NCI-H2081 treated with DMSO at 0.1 percent for 48 hours (cell line): ENCODE results near the gene PROX1.
A peak's percentile ranks its signal among the peaks of the same experiment; 100 is the strongest.

ENCODE experiments used
- DNase-seq: peaks from one replicate; lab custom pipeline; 2025; lab: John Stamatoyannopoulos, UW

Gene PROX1

DNA sequence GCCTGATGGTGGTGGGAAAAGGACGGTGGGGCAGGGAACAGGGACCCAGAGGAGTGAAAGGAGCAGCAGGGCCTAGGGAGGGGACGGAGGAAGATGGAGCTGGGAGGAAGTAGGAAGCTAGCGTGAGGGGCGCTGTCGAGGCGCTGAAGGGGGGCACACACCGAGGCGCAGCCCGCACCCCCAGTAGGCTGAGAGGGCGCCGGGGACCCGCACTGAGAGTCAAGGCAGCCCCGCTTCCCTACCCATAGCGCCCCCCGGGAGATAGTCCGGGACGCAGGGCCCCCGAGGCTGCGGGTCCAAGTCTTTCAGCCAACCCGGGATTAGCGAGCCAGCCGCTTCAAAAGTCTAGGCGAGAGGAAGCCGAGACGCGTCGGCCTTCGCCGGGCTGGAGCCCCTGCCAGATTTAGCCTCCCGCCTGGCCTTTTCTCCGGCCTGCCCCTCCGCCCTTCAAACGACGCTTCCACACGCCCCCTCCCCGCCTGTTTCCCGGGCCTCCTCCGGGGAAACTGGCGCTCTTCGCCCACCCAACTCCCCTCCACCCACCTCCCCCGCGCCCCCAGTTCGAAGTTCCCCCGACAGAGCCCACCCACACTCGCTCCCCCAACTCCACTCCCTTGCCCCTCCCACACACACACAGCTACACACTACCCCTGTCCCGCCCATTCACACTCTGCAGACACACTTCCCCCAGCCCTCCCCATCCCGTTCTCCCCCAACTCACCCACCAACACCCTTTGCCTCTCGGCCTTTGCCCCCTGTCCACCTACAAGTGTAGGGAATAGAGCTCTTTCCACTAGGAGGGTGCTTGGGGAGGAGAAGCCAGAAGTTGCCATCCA is 7.8 kb upstream of the PROX1 start:
- no peak for DNase-seq

- DNase-seq, result no peak
Observed at GRCh38 chr1:213980906-213981305, 6.9 kb upstream of the PROX1 start.

GRCh38 chr1:213982289-213982671 is 5.5 kb upstream of the PROX1 start:
- DNase-seq, result no peak

DNA sequence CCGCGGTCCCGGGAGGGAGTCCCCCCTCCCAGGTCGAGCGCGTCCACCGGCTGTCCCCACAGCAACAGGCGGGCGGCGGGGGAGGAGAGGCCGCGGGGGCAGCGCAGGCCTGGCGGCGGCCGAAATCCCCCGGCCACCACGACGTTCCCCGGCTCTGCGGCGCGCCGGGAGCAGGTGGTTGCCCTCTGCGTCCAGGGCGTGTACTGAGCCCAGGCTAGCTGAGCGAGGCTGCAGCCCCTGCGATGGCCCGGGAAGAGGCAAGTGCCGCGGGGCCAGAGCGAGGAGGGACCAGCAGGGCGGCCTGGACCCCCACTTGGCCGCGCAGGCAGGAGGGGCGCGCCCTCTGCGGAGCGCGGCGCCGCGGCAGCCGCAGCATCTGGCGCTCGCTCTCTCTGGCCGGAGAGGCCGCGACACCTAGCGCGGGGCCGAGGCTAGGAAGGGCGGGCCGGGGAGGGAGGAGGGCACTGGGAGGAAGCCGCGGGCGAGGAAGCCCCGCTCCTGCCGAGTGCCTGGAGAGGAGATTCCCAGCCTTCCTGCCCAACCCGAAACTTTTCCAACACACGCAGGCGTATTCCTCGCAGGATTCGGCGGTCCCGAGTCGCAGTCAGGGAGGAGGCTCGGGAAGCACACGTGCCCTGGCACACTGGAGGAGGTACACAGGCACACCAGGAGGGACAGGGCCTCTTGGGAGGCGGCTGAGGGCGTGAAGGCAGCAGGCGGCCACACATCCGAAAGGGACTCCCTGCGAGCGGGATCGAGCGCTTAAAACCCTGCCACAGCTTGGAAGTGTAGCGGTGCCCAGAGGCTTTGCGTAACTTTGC is 4.9 kb upstream of the PROX1 start:
- DNase-seq, result peak; percentile 49

GRCh38 chr1:213983493-213984386 is 4.0 kb upstream of the PROX1 start:
- DNase-seq, result no peak

GRCh38 chr1:213984387-213985208 is 3.2 kb upstream of the PROX1 start:
- no peak for DNase-seq

DNA sequence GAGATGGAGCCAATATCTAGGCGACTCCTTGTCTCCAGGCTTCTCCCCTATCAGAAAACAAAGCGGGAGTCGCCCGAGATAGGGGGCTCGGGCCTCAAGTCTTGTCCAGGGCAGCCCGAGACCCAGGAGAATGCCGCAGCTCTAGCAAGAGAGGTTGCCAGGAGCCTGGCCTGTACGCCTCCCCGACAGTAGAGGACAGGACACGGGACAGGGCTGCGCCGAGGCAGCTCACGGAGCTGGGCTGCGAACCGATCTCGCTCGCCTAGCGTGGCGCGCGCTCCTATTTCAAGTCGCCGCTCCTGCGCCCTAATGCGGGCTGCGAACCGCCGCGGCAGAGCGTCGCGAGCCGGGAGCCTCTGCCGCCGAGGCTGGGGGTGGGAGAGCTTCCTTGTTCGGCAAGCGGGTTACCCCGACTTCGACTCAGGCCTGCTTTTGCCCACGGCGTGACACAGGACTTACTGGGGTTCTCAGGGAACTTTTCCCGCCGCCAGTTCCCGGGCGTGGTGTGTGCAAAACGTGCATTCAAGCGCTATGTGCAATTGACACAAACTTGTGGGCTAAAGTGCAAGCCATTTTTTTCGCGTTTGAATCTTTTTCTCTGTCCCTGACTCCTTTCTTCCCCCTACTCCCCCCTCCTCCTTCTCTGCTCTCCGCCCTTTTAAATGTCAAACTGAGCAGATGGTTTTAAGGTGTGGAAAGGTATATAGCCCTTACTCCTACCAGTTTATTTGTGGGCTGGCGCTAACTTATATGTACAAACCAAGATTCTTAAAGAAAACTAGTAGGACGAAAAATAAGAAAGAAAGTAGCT is 2.4 kb upstream of the PROX1 start:
- no peak for DNase-seq

- DNase-seq, result no peak
Observed at GRCh38 chr1:213986020-213986924, 1.5 kb upstream of the PROX1 start.

GRCh38 chr1:213986925-213987250 is 885 bp upstream of the PROX1 start:
- no peak for DNase-seq

DNA sequence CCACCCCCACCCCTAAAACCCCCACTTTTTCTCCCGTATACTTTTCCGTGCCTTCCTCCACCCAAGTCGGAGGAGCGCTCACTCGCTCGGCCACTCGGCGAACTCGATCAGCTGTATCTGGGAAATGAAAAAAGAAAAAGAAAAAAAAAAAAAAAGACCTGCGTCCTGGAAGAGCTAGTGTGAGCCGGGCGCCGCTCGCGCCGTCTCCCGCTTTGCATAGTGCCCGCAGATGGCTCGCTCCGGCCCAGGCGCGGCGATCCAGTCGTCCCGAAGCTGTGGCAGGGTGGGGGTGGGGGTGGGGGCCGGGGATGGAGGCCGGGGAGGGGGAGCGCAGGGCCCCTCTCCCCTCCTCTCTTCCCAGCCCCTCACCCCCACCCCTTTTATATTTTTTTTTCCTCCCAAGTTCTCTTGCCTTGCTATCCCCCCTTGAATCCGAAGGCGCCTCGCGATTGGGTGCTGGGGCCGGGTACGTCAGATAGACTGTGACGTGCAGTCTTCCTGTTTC is 299 bp upstream of the PROX1 start:
- peak; percentile 67 for DNase-seq

GRCh38 chr1:213988507-213989001 is 781 bp downstream of the PROX1 start:
- DNase-seq, result peak; percentile 34

DNA sequence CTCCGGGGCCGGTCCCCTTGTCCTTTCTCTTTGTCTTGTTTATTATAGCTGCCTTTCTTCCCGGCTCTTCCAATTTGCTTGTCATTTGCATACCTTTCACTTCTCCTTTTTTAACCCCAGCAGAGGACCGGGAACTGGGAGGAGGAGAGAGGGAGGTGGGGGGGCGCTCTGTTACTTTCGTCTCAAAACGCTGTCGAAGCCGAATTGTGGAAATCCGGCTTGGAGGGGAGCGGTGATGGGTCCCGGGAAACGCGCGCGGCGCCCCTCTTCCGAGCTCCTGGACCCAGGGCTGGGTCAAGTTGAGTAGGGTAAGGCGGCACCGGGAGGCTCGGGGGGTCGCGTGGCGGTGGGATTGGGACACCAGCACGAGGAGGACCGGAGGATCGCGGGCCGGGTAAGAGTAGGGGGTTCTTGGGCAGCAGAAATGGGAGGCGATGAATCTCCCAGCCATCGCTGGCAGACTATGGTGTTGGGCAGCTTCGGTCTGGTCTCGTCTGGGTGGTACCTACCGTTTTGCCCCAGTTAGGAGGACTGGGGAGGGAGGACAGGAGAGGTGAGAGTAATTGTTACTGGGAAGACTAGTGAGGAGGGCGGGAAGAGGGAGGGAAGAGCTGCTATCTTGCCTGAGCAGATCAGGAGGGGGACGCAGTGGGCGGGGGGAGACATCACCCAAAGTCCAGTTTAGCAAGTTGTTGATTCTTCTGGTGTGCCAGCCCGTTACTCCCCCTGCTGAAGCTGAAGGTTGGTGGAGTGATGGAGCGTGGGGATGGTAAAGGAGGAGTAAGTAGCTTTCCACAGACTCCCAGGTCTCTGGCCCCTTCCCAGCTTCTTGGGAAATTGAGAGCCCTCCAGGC is 1.5 kb downstream of the PROX1 start:
- no peak for DNase-seq

DNA sequence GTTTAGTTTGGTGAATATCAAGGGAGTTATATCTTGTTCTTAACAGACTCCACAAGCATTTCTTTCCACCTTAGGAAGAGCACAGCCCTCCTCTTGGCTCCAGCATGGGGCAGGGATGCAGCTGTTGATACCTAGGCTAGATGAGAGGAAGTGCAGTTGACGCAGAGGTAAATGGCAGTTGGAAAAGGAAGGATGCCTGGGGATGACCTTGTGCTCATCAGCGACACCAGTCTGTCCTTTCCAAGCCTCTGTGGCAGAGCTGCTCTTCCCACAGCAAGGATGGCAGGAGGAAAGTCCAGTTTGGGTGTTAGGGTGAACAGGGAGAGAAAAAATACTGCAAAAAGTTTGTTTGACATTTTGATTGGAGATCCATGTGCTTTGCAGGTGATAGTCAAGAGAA is 6.2 kb downstream of the PROX1 start:
- DNase-seq, result peak; percentile 32

DNA sequence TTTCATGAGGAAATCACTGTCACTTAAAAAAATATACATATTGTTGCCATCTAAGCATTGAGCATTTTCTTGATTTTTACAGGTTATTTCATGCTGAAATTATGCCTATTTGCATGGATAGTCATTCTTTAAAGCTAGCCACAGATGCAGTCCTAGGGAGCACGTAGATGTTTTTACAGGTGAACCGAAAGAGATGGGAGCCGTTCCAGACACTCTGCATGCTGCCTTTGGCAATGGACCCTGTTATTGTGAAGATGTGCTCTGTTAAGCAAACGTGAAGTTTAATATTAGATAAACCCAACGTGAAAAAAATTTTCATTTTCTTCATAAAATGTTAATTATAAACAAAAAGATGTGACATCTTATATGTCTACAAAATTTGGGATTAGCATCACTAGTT is 7.1 kb downstream of the PROX1 start:
- DNase-seq, result peak; percentile 28

- DNase-seq, result no peak
Observed at GRCh38 chr1:213995603-213996002, 7.8 kb downstream of the PROX1 start.

DNA sequence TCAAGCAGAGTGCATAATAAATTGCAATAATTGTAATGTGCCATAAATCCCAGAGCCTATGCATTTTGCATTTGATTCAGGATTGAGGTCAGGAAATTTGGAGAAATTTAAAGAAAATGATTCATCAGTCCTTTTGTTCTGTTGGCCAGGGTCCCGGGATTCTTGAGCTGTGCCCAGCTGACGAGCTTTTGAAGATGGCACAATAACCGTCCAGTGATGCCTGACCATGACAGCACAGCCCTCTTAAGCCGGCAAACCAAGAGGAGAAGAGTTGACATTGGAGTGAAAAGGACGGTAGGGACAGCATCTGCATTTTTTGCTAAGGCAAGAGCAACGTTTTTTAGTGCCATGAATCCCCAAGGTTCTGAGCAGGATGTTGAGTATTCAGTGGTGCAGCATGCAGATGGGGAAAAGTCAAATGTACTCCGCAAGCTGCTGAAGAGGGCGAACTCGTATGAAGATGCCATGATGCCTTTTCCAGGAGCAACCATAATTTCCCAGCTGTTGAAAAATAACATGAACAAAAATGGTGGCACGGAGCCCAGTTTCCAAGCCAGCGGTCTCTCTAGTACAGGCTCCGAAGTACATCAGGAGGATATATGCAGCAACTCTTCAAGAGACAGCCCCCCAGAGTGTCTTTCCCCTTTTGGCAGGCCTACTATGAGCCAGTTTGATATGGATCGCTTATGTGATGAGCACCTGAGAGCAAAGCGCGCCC is 8.7 kb downstream of the PROX1 start:
- no peak for DNase-seq

- DNase-seq, result no peak
Observed at GRCh38 chr1:213997038-213997771, 9.4 kb downstream of the PROX1 start.
